Glomerular visceral epithelial cell (primary cell): ENCODE data around the gene HIP1R.
"Not testable (repeated sequence)": the region's sequence is repeated elsewhere in the genome, so short reads cannot be mapped to it uniquely, and the experiment has no call there.

Experiments used
- DNase-seq: peaks from one replicate; pipeline ENCODE4 v3.0.0-alpha.2; 2016; ENCODE audit errors: extremely low spot score

HIP1R gene

DNA sequence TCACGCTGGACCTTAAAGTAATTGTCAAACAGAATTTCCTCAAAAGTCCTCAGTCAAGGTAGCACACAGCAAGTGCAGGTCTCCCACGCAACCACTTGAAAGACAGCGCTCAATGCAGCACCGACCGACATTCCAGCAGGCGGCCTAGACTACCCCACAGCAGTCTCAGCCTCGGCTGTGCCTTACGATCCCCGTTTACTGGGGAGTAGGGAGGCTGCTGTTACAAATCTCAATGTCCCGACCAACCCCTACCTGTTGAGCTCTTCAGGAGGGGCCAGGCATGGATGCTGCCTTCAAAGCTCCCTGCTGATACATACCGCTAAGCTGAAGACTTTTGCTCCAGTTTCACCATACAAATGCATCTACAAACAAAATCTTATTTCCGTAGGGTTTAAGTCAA, 38.8 kb downstream of the HIP1R start:
- no peak for DNase-seq

DNA sequence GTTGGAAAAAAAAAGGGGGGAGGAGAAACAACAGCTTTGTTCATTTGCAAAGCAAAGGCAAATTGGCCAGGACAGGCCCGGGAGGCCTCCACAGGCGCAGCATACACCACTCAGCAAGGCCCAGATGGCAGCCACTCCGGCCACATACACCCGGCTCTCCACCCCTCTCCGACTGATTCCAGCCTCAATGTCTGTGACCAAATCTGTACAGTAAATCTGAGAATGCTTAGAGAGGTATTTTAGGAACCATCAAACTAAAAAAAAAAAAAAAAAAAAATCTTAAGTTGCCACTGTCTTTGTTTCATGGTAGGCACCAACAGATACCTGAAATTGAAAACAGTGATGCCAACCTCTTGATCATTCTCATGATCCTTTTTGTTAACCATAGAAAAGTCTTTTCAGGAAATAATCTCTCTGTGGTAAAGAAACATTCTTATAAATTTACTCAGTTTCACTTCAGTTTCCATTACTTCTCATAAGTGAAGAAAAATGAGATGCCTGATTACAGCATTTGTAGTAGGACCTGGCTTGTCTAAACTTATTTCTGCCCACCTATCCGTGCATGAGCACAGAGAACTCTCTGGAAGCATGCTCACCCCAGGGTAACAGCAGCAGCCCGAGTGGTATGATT, 40.4 kb downstream of the HIP1R start:
- no peak for DNase-seq

DNA sequence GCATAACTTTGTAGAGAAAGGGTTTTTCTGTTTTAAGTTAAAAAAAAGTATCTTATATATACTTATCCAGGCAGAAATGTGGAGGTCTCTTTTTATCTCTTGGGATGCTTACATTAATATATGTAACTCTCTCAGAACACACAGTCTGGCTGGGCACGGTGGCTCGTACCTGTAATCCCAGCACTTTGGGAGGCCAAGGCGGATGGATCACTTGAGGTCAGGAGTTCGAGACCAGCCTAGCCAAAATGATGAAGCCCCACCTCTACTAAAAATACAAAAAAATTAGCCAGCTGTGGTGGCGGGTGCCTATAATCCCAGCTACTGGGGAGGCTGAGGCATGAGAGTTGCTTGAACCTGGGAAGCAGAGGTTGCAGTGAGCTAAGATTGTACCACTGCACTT, 41.0 kb downstream of the HIP1R start:
- DNase-seq = not testable (repeated sequence)

DNA sequence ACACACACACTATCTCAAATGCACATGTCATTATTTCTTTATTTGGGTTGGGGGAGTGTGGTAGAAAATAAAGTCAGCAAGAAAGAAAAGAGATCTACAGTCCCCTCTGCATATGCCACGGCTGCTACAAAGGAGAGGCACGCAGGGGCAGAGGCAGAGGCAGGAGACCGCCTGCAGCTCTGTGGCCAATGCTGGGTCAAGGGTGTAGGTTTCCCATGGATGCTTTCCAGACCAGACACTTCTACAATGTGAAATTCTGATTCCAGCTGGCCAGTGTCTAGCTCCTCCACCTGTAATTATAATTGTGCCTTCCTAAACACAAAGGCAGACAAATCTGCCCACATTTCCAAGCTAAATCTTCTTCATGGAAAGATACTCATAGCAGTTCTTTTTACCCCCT, 41.5 kb downstream of the HIP1R start:
- DNase-seq = no peak

DNA sequence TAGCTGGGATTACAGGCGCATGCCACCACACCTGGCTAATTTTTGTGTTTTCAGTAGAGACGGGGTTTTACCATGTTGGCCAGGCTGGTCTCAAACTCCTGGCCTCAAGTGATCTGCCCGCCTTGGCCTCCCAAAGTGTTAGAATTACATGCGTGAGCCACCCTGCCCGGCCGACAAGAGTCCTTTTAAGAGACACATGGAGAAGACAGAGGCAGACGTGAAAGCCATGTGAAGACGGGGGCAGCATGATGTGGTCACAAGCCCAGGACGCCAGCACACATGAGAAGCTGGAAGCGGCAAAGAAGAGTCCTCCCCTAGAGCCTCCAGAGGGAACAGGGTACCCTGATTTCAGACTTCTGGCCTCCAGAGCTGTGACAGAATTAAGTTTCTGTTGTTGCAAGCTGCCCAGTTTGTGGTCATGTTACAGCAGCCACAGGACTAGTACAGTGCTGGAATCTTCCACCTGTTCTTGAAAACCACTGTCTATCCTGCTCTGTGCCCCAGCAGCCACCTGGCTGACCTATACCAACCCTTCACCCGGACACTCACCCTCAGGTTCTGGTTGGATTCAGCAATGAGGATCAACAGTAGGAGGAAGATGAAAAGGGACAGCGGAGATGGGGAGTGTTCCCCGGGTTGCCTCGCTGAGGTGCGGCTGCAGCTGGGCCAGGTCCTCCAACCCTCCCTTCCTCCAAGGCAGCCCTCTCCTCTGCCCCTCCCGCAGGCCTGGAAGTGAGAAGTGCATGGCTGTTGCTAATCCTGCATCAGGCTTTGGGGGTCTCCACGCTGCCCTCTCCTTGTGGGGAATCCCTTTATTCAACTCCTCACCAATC, 43.7 kb downstream of the HIP1R start:
- DNase-seq = no peak

DNA sequence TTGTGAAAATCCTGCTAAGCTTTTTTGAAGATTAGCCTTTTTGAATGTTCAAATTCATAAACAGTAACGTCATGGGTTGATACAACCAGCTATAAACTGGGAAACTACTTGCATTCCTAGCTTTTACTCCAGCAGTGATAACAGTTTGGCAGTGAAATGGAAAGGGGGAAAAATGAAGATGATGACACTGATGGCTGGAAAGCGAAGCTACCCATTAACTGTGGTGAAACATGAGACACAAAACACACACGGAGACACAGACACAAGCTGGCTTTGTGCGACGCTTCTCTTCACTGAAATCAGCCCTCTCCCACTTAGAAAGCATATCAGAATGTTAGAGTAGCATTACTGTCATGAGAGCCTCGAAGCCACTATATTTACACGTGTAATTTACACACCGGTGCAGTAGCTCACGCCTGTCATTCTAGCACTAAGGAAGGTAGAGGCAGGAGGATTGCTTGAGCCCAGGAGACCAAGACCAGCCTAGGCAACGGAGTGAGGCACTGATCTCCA, 45.0 kb downstream of the HIP1R start:
- DNase-seq = no peak

DNA sequence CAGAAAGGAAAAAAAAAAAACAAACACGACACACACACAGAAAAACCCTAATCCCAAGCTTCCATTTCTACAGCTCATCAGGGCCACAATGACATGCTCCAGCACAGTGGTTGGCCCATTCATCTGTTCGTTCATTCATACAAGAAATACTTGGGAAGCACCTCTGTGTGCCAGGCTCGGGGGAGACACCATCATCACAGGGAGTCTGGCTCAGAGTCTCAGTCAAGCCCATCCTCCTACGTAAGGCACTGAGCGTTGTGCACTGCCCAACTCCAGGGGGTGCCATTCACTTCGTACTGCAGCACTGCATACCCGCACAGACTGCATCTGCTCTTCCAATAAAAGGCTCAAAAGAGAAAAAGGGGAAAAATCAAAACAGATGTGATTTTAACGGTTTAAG, 45.4 kb downstream of the HIP1R start:
- DNase-seq = no peak

DNA sequence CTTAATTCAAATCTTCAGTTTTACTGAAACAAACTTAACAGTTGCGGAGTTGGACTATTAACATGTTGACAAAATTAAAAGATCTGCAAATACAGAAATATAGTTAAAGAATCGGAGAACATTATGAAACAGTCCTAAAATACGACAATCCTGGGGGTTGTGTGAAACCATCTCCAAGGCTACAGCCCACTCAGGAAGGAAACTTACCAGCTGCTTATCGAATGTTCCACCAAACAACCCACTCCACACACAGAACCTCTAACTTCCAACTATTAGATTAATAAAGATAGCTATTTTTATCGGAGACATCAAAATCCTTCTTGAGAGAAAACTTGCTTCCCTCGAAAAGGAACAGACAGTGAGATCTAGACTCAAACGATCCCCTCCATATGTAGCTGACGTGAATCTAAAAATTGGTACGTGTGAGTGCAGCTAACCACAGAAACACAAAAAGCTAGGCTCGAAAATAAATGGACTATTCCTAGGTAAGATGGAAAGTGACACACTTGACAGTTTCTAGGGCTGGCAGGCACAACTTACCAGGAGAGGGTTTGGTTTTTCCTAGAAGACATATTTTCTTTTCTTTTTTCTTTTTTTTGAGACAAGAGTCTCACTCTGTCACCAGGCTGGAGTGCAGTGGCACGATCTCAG, 47.8 kb downstream of the HIP1R start:
- DNase-seq = no peak

DNA sequence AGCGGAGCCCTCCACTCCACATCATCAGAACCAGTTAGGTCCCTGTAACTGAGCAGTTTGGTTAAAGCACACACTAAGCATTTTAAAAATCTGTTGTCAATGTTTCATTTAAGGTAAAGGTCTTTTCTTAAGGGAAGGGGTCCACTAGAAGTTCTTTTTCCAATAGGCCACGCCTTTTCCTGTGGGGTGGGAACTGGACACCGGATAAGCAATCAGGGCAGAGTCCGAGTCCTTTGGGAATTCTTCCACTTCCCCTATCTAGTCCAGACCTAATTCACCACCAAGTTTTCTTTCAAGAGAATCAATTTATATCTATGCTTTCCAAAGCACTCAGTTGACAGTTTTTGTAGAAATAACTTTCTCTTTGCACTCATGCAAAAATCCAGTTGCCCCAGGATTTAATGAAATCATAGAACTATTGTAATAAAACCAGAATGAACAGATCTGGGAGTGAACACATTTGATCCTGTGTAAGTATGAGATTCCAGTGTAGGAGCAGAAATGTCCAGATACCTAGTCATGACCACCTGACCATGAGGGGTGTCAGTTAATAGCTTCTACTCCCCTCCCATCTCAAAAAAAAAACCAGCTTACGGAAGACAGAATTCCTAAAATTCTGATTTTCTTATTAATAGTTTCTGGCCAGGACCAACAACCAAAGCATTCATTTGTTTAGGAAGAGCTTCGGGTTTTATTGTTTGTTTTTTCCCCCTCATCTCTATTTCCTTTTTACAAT, 49.0 kb downstream of the HIP1R start:
- no peak for DNase-seq

DNA sequence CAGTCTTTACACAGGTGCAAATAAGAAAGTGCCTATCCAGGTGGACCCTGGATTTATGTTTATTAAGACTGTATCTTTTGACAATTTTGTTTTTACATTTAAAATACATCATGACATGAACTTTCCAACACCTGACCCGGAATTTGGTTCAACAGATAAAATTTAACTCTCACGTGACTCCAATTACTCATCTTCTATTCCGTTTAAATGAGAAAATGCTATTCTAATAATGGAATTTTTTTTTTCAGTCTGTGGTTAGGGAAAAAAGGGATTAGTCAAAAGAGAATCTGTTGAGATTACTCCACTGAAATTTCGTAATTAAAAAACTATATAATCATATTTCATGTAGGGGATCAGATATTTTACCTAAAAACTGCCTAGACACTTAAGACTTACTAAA, 49.6 kb downstream of the HIP1R start:
- DNase-seq = no peak

DNA sequence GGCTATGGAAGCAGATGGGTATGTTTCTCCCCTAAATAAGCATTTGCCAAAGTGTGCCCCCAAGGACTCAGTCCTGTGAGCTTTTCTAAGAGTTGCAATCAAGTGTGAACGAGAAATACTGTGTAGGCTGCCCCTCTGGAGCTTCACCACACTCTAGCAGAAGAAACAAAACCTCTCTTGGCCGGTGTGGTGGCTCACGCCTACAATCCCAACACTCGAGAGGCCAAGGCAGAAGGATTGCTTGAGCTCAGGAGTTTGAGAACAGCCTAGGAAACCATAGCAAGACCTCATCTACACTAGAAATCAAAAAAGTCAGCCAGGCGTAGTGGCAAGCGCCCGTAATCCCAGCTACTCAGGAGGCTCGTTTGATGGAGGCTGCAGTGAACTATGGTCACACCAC, 50.9 kb downstream of the HIP1R start:
- DNase-seq = no peak

DNA sequence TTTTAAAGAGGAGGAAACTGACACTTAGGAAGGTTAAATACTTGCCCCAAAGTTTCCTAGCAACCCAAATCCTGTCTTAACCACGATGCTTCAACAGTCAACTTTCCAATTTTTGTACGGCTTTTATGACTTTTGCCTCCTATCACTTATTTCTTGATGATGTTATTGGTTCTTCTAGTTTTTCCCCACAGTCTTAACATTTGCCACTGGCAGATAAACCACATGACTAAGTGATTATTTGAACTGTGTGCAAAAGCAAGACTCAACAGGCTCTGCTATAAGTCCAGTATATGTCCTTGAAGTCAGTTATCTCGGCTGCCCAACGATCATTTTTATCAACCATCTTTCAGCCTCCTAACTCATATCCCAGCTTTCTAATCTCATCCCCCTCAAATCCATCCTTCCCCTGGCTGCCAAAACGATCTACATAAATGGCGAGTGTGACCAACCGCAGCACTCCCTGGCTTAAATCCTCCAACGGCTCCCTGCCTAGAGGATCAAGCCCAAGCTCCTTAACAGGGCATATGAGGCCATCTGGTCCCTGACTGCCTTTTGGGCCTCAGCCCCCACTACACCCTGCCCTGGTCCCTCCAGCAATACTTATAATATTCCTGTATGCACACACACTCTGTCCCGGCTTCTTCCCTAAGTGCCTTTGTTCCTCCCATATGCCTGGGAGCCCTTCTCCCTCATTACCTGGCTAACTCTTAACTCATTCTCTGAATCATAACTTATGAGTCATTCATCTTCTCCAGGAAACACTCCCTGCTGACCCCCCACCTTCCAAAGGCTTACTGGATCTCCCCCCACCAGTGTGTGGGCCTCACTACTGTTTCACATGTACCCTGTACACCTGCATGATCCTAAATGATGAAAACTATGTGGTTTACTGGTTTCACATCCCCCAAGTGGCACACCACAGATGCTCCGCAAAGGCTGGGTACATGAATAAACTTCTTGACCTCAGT, 51.9 kb downstream of the HIP1R start:
- DNase-seq = peak; percentile 81

DNA sequence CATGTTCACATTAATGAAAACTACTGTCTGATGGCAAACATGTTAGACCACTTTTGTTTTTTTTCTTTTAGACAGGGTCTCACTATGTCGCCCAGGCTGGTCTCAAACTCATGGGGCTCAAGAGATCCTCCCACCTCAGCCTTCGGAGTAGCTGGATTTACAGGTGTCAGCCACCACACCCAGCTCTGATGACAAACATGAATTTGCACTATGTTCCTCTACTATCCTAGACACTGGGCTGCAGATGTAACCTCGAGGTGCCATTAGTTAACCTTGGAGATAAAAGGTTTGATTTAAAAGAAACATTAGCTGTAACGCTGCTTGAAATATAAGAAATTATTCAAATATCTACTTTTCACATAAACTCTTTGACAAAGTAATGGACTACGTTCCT, 52.6 kb downstream of the HIP1R start:
- DNase-seq = no peak

DNA sequence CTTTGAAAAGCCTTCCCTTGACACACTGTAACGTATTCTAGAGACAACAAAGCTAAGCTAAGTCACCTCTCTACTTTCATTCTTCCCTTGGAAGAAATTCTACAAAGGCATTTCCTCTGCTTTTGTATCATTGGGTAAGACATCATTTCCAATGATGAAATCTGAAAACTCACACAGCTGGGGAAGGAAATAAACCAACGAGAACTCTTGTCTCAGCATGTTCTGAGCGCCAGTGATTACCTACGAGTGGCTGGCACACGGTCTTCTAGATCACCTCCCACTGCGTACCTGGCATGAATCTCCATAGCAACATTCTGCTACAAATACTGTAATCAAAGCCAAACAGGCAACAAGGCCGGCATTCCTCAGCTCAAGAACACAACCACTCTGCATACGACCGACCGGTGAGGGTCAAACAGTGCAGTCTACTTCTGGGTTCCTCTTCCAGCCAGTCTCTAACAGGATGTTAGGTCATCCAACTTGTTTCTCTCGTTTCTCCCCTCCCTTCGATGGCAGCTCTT, 53.0 kb downstream of the HIP1R start:
- DNase-seq = peak; percentile 80

DNA sequence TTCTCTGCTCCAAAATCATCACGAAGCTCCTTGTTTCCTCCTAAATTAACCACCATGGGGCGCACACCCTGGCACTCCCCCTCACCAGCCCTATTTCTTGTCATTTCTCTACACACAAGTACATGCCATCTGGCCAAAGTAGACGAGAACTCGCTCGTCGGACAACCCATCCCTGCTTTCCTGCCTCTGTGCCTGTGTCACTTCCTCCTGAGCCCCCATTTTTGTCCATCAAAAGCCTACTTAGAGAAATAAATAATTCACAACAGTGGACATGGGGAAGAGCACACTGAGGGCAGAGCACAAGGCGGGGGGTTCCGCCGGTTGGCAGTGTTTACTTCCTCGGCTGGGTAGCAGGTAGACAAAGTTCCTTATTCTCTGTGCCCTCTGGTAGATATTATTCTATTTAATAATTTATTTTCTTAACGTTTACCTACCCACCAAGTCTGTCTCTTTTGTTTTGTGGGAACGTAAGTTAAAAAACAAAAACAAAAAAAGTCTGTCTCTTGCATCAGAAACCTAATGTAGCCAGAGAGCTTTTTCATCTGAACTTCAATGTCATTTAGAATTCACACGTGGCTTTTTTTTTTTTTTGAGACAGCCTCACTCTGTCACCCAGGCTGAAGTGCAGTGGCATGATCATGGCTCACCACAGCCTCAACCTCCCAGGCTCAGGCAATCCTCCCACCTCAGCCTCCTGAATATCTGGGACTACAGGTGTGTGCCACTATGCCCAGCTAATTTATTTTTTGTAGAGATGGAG, 54.7 kb downstream of the HIP1R start:
- DNase-seq = no peak

DNA sequence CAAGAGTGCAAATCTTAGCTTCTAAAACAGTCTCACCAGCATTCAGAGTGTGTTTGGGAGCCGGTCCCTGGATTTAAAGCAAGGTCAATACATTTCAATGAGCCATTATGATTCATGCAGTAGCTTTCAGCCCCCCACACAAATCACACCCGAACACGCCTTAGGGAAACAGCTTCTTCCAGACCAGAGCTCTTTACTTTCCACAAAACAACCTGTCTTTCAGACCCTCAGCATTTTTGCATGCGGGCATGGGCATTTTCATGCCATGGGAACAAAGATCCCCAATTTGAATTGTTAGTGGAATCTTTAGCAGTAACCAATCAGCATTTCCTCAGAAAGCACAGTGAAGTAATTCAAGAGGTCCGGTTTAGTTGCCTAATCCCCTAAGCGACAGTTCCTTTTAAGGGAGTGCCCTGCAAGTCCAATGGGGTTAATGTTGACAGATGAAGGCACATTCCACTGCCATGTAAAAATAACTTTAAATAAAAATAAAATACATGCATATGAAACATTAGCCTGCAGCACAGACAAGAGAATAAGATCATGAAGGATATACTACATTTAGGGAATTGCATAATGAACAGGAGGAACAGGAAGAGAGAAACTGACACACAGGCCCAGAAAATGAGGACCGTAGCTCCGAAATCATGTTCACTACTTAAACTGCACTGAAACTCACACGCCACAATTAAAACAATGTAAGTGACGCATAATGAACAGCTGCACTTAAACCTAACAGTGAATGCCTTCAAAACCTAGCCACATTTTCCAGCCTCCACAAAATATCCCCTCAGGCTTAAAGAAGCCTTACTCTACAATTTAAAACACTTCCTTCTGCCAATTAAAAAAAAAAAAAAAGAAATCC, 56.6 kb downstream of the HIP1R start:
- no peak for DNase-seq

DNA sequence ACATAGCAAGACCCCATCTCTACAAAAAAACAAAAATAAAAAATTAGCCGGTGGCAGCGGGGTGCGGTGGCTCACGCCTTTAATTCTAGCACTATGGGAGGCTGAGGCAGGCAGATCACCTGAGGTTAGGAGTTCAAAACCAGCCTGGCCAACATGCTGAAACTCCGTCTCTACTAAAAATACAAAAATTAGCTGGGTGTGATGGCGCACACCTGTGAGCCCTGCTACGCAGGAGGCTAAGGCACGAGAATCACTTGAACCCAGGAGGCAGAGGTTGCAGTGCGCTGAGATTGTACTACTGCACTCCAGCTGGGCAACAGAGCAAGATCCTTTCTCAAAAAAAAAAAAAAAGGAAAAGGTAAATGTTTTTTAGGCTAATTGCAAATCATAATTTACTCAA, 57.5 kb downstream of the HIP1R start:
- DNase-seq = not testable (repeated sequence)

DNA sequence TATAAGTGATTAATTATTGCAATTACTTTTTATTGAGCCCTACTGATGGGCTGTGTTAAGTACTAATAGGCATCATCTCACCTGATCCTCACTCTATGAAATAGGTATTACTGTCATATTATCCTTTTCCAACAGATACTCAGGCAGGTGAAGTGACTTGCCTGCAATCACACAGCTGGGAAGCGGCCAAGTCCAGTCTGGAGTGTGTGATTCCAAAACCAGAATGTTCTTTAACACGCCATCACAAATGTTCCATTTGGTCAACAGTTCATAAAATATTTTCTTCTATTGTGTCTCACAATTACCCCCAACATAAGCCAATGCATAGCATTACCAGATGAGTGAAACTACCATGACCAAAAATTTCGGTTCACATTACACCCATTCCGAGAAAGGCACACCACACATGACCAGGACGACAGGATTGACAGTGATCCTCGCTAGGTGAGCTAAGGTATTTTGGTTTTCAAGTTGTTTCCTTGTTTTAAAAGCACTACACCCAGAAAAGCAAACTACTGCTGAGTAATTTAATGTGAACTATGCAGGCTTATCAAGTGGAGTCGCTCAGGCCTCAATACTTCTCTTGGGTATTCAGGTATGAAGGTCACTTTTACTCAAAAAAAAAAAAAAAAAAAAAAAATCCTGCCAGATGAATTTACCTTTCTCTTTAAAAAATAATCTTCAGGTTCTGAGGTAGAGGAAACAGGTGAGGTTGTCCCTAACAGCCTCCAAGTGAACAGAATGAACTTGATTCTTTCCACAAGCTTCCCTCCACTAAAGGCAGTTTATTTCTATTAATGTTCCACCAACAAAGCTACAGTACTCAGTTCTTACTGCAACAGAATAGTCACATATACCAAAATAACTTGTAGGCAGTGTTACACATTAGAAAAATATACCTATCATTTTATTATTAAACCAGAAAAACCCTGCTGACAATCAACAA, 58.2 kb downstream of the HIP1R start:
- DNase-seq = no peak
